ENCODE measurements around the gene MCTP1.

Gene MCTP1

GRCh38 chr5:94796586-94796985 is 488.3 kb downstream of the MCTP1 start:
- no peak for DNase-seq

- peak; percentile 60 for DNase-seq
Measured at GRCh38 chr5:94793816-94794198, 491.1 kb downstream of the MCTP1 start.

GRCh38 chr5:94793113-94793815 is 491.6 kb downstream of the MCTP1 start:
- peak; percentile 91 for DNase-seq

GRCh38 chr5:94791829-94792228 is 493.1 kb downstream of the MCTP1 start:
- DNase-seq: no peak

- DNase-seq: no peak
Measured at GRCh38 chr5:94788527-94788926, 496.4 kb downstream of the MCTP1 start.

GRCh38 chr5:94784536-94785505 is 500.1 kb downstream of the MCTP1 start:
- DNase-seq: no peak

GRCh38 chr5:94782383-94782782 is 502.5 kb downstream of the MCTP1 start:
- DNase-seq: no peak

GRCh38 chr5:94779684-94780083 is 505.2 kb downstream of the MCTP1 start:
- DNase-seq: no peak

- no peak for DNase-seq
Measured at GRCh38 chr5:94778732-94779131, 506.2 kb downstream of the MCTP1 start.

- DNase-seq: no peak
Measured at GRCh38 chr5:94778299-94778698, 506.6 kb downstream of the MCTP1 start.

GRCh38 chr5:94777056-94777880 is 507.6 kb downstream of the MCTP1 start:
- no peak for DNase-seq

GRCh38 chr5:94776167-94776566 is 508.7 kb downstream of the MCTP1 start:
- DNase-seq: no peak

GRCh38 chr5:94775088-94775487 is 509.8 kb downstream of the MCTP1 start:
- no peak for DNase-seq

- no peak for DNase-seq
Measured at GRCh38 chr5:94771742-94772141, 513.2 kb downstream of the MCTP1 start.

- DNase-seq: no peak
Measured at GRCh38 chr5:94769996-94770395, 514.9 kb downstream of the MCTP1 start.

- no peak for DNase-seq
Measured at GRCh38 chr5:94761786-94762185, 523.1 kb downstream of the MCTP1 start.

GRCh38 chr5:94761055-94761454 is 523.8 kb downstream of the MCTP1 start:
- no peak for DNase-seq

GRCh38 chr5:94759961-94760360 is 524.9 kb downstream of the MCTP1 start:
- no peak for DNase-seq

- DNase-seq: no peak
Measured at GRCh38 chr5:94759022-94759421, 525.9 kb downstream of the MCTP1 start.

GRCh38 chr5:94754824-94755223 is 530.1 kb downstream of the MCTP1 start:
- no peak for DNase-seq

- no peak for DNase-seq
Measured at GRCh38 chr5:94751460-94751859, 533.4 kb downstream of the MCTP1 start.

GRCh38 chr5:94750681-94751080 is 534.2 kb downstream of the MCTP1 start:
- DNase-seq: no peak

GRCh38 chr5:94749042-94749441 is 535.9 kb downstream of the MCTP1 start:
- DNase-seq: no peak

All from MV-4-11 (cell line).